HL-60 (cell line): ENCODE data around the gene CD8B2.

Experiments used
- DNase-seq, 2 experiments: peaks; one replicate each; pipeline ENCODE4 v3.0.0-alpha.2; 2010 to 2020; ENCODE audit warnings: low read depth in 1 of 2, low spot score in 1 of 2
- H3K27ac ChIP-seq: fragments of 250-450 bp; sonication (Bioruptor Pico); replicated peaks from 2 replicates; pipeline ENCODE4 v1.5.1; 2020; ENCODE audit warnings: mild to moderate bottlenecking, moderate library complexity
- H3K27me3 ChIP-seq: fragments of 250-450 bp; sonication (Bioruptor Pico); 2 replicates; pipeline ENCODE4 v1.5.1; 2021; ENCODE audit warnings: mild to moderate bottlenecking, moderate library complexity; ENCODE audit not compliant: insufficient read depth, poor library complexity, severe bottlenecking
- H3K4me3 ChIP-seq: replicated peaks from 2 replicates; pipeline ENCODE4 v1.5.1; 2011; ENCODE audit warnings: mild to moderate bottlenecking, control low read depth, low read length; ENCODE audit not compliant: insufficient read depth
- GABPA ChIP-seq: IDR thresholded peaks from 2 replicates; pipeline ENCODE4 v1.6.1; 2012; ENCODE audit warnings: low read depth
- POLR2AphosphoS5 ChIP-seq: IDR thresholded peaks from 2 replicates; pipeline ENCODE4 v1.6.1; 2012; ENCODE audit warnings: low read depth
- REST ChIP-seq: IDR thresholded peaks from 2 replicates; pipeline ENCODE4 v1.6.1; 2012; ENCODE audit warnings: low read depth; ENCODE audit not compliant: insufficient replicate concordance
- SPI1 ChIP-seq: IDR thresholded peaks from 2 replicates; pipeline ENCODE4 v1.6.1; 2012; ENCODE audit warnings: low read depth, mild to moderate bottlenecking, borderline replicate concordance
- TF ChIP-seq, protein P1 (sequence below): IDR thresholded peaks from one replicate; pipeline ENCODE4 v1.5.1; 2011; ENCODE audit warnings: low read length, control low read depth, inconsistent platforms; ENCODE audit not compliant: insufficient read depth

CD8B2 gene

DNA sequence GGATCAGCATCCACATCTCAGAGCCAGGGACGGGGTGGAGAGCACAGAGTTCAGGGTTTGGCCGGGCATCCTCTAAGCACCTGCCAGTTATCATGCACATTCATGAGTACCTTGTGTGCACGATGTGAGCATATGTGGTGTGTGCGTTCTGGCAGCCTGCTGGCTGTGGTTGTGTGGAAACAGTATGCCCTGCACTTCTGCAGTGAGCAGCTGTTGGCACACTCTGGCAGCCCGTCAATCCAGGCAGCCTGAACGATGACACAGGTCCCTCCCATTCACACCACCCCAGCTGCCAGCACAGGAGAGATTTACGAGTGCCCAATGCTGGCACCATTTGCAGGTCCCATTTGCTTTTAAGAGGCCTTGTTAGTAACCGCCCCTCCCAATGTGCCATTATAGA is 74.2 kb downstream of the CD8B2 start:
- TF ChIP-seq SPI1 (no peak), REST (no peak), POLR2AphosphoS5 (no peak), GABPA (no peak)
- TF ChIP-seq, protein P1, sequence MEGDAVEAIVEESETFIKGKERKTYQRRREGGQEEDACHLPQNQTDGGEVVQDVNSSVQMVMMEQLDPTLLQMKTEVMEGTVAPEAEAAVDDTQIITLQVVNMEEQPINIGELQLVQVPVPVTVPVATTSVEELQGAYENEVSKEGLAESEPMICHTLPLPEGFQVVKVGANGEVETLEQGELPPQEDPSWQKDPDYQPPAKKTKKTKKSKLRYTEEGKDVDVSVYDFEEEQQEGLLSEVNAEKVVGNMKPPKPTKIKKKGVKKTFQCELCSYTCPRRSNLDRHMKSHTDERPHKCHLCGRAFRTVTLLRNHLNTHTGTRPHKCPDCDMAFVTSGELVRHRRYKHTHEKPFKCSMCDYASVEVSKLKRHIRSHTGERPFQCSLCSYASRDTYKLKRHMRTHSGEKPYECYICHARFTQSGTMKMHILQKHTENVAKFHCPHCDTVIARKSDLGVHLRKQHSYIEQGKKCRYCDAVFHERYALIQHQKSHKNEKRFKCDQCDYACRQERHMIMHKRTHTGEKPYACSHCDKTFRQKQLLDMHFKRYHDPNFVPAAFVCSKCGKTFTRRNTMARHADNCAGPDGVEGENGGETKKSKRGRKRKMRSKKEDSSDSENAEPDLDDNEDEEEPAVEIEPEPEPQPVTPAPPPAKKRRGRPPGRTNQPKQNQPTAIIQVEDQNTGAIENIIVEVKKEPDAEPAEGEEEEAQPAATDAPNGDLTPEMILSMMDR: no peak
- Histone ChIP-seq H3K27me3 (no peaks in the 10 kb centered on the region), H3K27ac (no peak overlapping the region), H3K4me3 (no peak overlapping the region)
- DNase-seq: no peak

- no peak for DNase-seq
- Histone ChIP-seq H3K27ac (no peak overlapping the region), H3K27me3 (no peaks in the 10 kb centered on the region), H3K4me3 (no peak overlapping the region)
- no peak for TF ChIP-seq POLR2AphosphoS5
Measured at GRCh38 chr2:106561803-106562202, 74.6 kb downstream of the CD8B2 start.

GRCh38 chr2:106562268-106563186 is 75.4 kb downstream of the CD8B2 start:
- Histone ChIP-seq H3K4me3 (no peak overlapping the region), H3K27me3 (no peaks in the 10 kb centered on the region), H3K27ac (no peak overlapping the region)
- TF ChIP-seq SPI1: no peak
- TF ChIP-seq, protein P1: no peak
- TF ChIP-seq GABPA: no peak
- no peak for TF ChIP-seq REST
- TF ChIP-seq POLR2AphosphoS5: no peak
- DNase-seq: no peak

DNA sequence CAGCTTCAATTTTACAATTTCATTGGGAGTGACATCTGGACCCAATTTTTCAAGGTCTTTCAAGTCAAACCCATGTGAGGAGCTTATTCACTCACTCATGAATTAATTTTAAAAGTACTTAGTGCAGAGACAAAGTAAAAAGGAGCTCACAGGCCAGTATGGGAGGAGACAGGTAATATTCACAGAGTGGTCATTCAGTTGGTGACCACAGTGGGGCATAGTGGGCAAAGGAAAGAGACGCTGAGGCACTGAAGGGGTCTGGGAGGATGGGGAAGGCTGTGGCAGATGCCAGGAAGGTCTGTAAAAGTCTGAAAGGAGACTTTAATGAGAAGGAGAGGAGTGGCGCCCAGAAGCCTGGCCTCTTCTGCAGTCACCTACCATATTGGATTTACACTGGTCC is 76.0 kb downstream of the CD8B2 start:
- Histone ChIP-seq H3K27me3 (no peaks in the 10 kb centered on the region), H3K4me3 (no peak overlapping the region), H3K27ac (no peak overlapping the region)
- no peak for DNase-seq
- TF ChIP-seq SPI1 (no peak), POLR2AphosphoS5 (no peak), REST (no peak), GABPA (no peak)
- TF ChIP-seq, protein P1: no peak
